Measurements from ENCODE around the gene RBM18.

RBM18 gene

GRCh38 chr9:122221183-122221811 is 43.3 kb downstream of the RBM18 start:
- Histone ChIP-seq H3K27ac (ENCODE audit: low read depth, low read length) (no peak overlapping the region), H3K79me2 (ENCODE audit: control insufficient read depth, insufficient read depth, low read length, unreplicated experiment) (no peaks in the 10 kb centered on the region), H3K36me3 (ENCODE audit: insufficient read depth, low read length) (no peaks in the 10 kb centered on the region), H3K4me1 (ENCODE audit: control insufficient read depth, insufficient read depth, low read length, unreplicated experiment) (peaks cover 14% of the 10 kb centered on the region), H2AFZ (ENCODE audit: low read length, unreplicated experiment) (no peak overlapping the region), H3K4me3 (ENCODE audit: low read depth, low read length) (no peak overlapping the region), H3K27me3 (ENCODE audit: insufficient read depth, low read length) (peaks cover 47% of the 10 kb centered on the region)

DNA sequence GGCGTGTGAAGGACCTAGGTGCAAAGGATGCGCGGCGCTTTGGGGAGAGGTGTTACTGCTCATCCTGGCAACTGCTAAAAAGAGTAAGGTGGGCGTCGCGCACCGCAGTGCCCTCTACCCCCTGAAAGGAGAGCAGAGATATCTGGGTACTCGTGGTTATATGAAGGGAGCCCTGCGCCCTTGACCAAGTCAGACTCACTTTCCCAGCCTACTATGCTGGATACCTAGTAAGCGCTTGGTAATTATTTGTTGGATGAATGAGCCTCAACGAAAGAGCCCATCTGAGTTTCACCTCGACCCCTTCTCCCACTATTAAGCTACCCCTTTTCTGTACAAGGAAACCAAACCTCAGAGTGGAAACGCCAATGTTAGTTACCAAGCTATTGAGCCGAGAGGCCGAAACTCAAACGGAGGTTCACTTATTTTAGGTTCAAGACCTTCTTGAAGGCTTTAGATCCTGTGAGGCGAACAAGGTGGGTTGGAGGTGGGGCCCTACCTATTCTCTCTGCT is 43.9 kb downstream of the RBM18 start:
- Histone ChIP-seq H3K27me3 (ENCODE audit: insufficient read depth, low read length) (peaks cover 47% of the 10 kb centered on the region), H3K36me3 (ENCODE audit: insufficient read depth, low read length) (no peaks in the 10 kb centered on the region), H2AFZ (ENCODE audit: low read length, unreplicated experiment) (no peak overlapping the region), H3K27ac (ENCODE audit: low read depth, low read length) (no peak overlapping the region), H3K4me1 (ENCODE audit: control insufficient read depth, insufficient read depth, low read length, unreplicated experiment) (peaks cover 14% of the 10 kb centered on the region), H3K4me3 (ENCODE audit: low read depth, low read length) (no peak overlapping the region), H3K79me2 (ENCODE audit: control insufficient read depth, insufficient read depth, low read length, unreplicated experiment) (no peaks in the 10 kb centered on the region)

- Histone ChIP-seq H3K4me3 (ENCODE audit: low read depth, low read length) (peak overlapping the region; percentile 70), H3K79me2 (ENCODE audit: control insufficient read depth, insufficient read depth, low read length, unreplicated experiment) (no peaks in the 10 kb centered on the region), H3K4me1 (ENCODE audit: control insufficient read depth, insufficient read depth, low read length, unreplicated experiment) (peaks cover 14% of the 10 kb centered on the region), H2AFZ (ENCODE audit: low read length, unreplicated experiment) (peak overlapping the region; percentile 40), H3K27me3 (ENCODE audit: insufficient read depth, low read length) (peaks cover 52% of the 10 kb centered on the region), H3K36me3 (ENCODE audit: insufficient read depth, low read length) (no peaks in the 10 kb centered on the region), H3K27ac (ENCODE audit: low read depth, low read length) (no peak overlapping the region)
Observed at GRCh38 chr9:122219856-122220672, 44.6 kb downstream of the RBM18 start.

- H3K27me3 ChIP-seq (ENCODE audit: insufficient read depth, low read length): peaks cover 61% of the 10 kb centered on the region
Observed at GRCh38 chr9:122218935-122219855, 45.4 kb downstream of the RBM18 start.

DNA sequence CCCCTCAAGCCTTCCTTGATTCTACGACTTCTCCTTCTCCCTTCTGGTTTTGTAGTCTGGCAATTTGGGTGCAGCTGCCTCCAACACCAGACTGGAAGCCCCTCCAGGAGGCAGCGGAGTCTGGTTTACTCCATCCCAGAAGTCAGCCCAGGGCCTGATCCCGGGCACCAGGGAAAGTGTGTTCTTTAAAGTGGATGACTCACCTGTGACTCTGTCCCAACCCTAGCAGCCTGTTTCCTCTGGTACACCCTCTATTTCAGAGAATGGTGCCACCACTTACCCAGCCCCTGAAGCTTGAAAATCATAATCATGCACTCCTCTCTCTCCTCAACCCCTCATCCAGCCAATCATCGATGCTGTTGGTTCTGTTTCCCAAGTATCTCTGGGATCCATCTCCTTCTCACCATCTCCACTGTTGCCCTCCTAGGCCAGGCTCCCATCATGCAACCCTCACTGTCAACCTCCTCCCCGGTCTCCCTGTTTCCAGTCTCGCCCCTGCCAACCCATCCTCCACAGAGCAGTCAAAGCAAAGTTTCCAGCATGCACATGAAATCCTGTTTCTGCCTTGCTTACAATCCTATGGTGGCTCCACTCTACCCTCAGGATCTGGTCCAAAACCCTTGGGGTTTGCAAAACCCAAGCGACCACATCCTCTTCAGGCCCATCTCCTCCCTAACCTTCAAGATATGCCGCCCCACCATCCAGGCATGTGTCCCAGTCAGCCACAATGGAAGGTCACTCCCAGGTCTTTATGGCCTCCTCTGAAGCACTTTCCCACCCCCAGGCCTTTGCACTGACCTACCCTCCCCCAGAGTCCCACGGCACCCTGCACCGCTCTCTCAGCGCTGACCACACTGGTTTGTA is 46.3 kb downstream of the RBM18 start:
- Histone ChIP-seq H3K79me2 (ENCODE audit: control insufficient read depth, insufficient read depth, low read length, unreplicated experiment) (no peaks in the 10 kb centered on the region), H3K4me3 (ENCODE audit: low read depth, low read length) (no peak overlapping the region), H3K36me3 (ENCODE audit: insufficient read depth, low read length) (no peaks in the 10 kb centered on the region), H3K27me3 (ENCODE audit: insufficient read depth, low read length) (peaks cover 65% of the 10 kb centered on the region), H3K4me1 (ENCODE audit: control insufficient read depth, insufficient read depth, low read length, unreplicated experiment) (peaks cover 19% of the 10 kb centered on the region), H2AFZ (ENCODE audit: low read length, unreplicated experiment) (no peak overlapping the region), H3K27ac (ENCODE audit: low read depth, low read length) (no peak overlapping the region)

More at GRCh38 chr9:122218935-122219855, 45.4 kb downstream of the RBM18 start:
- H2AFZ ChIP-seq (ENCODE audit: low read length, unreplicated experiment): peak overlapping the region; percentile 40
- peaks cover 18% of the 10 kb centered on the region for H3K4me1 ChIP-seq (ENCODE audit: control insufficient read depth, insufficient read depth, low read length, unreplicated experiment)
- H3K36me3 ChIP-seq (ENCODE audit: insufficient read depth, low read length): no peaks in the 10 kb centered on the region
- peak overlapping the region; percentile 70 for H3K4me3 ChIP-seq (ENCODE audit: low read depth, low read length)
- no peaks in the 10 kb centered on the region for H3K79me2 ChIP-seq (ENCODE audit: control insufficient read depth, insufficient read depth, low read length, unreplicated experiment)
- H3K27ac ChIP-seq (ENCODE audit: low read depth, low read length): no peak overlapping the region

DNA sequence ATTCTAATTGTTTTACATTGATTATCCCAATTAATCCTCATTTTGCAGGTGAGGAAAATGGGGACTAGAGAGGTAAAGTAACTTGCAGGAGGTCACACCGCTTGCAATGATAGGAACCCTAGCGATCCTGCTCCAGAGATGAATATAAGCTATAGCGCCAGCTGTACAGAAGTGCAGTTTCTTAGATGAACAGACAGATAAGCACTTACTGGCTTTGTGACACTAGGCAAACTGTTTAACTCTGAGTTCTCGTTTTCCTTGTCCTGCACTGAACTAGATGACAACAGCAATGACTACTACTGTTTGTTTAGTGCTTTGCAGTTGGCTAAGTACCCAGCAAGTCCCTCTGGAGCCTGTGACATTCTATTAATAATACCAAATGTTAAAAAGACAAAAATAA is 47.0 kb downstream of the RBM18 start:
- H3K4me1 ChIP-seq (ENCODE audit: control insufficient read depth, insufficient read depth, low read length, unreplicated experiment): peaks cover 19% of the 10 kb centered on the region
- H3K79me2 ChIP-seq (ENCODE audit: control insufficient read depth, insufficient read depth, low read length, unreplicated experiment): no peaks in the 10 kb centered on the region
- H2AFZ ChIP-seq (ENCODE audit: low read length, unreplicated experiment): no peak overlapping the region
- no peak overlapping the region for H3K27ac ChIP-seq (ENCODE audit: low read depth, low read length)
- no peaks in the 10 kb centered on the region for H3K36me3 ChIP-seq (ENCODE audit: insufficient read depth, low read length)
- H3K27me3 ChIP-seq (ENCODE audit: insufficient read depth, low read length): peaks cover 68% of the 10 kb centered on the region
- H3K4me3 ChIP-seq (ENCODE audit: low read depth, low read length): no peak overlapping the region

- Histone ChIP-seq H3K4me3 (ENCODE audit: low read depth, low read length) (no peak overlapping the region), H3K27me3 (ENCODE audit: insufficient read depth, low read length) (peaks cover 72% of the 10 kb centered on the region), H3K36me3 (ENCODE audit: insufficient read depth, low read length) (no peaks in the 10 kb centered on the region), H2AFZ (ENCODE audit: low read length, unreplicated experiment) (no peak overlapping the region), H3K27ac (ENCODE audit: low read depth, low read length) (no peak overlapping the region), H3K79me2 (ENCODE audit: control insufficient read depth, insufficient read depth, low read length, unreplicated experiment) (no peaks in the 10 kb centered on the region), H3K4me1 (ENCODE audit: control insufficient read depth, insufficient read depth, low read length, unreplicated experiment) (peaks cover 19% of the 10 kb centered on the region)
Observed at GRCh38 chr9:122216798-122217418, 47.7 kb downstream of the RBM18 start.

DNA sequence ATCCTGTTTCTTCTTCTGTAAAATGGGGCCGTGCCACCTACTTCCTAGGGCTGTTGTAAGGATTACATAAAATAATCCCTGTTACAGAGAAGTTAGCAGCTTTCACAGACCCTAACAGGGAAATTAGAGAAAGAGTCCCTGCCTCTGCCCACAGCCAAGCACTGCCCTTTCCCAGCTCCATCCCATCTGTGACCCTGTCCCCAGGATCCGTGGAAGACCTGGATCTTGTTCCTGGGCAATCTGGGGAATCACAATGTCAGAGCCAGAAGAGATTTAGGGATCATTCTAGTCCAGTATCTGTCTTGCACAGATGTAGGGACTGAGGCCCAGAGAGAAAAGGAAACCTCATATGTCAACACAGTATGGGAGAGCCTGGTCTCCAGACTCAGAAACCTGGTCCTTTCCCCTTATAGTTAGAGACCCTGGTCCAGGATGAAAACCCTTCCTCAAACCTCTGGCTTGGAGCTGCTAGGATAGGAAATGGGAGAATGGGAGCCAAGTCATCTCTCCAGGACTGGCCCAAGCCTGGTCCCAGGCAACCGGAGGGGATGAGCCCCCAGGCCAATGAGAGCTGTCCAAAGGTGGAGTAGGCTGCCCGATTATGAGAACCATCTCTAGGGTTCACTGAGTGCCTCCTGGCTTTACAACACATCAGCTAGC is 48.4 kb downstream of the RBM18 start:
- Histone ChIP-seq H3K79me2 (ENCODE audit: control insufficient read depth, insufficient read depth, low read length, unreplicated experiment) (no peaks in the 10 kb centered on the region), H2AFZ (ENCODE audit: low read length, unreplicated experiment) (no peak overlapping the region), H3K27me3 (ENCODE audit: insufficient read depth, low read length) (peaks cover 71% of the 10 kb centered on the region), H3K36me3 (ENCODE audit: insufficient read depth, low read length) (no peaks in the 10 kb centered on the region), H3K27ac (ENCODE audit: low read depth, low read length) (no peak overlapping the region), H3K4me1 (ENCODE audit: control insufficient read depth, insufficient read depth, low read length, unreplicated experiment) (peaks cover 19% of the 10 kb centered on the region), H3K4me3 (ENCODE audit: low read depth, low read length) (no peak overlapping the region)

DNA sequence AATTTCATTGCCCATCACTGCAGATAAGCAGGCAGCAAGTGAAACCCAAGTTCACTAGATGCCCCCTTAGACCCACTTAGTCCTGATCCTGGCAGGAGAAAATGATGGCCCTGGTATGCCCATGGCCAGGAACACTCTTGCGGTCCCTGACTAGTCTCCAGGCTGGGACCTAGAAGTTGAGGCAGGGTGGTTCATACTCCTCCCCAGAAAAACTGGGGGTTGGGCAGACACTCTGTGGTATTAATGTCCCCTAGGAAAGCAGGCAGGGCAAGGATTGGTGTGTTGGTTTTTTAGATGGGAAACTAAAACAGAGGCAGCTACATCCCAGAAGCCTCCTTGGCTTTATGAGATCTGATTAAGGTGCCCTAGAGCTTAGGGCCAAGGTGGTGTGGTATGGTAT is 49.0 kb downstream of the RBM18 start:
- no peak overlapping the region for H3K27ac ChIP-seq (ENCODE audit: low read depth, low read length)
- H3K36me3 ChIP-seq (ENCODE audit: insufficient read depth, low read length): no peaks in the 10 kb centered on the region
- H3K27me3 ChIP-seq (ENCODE audit: insufficient read depth, low read length): peaks cover 67% of the 10 kb centered on the region
- no peak overlapping the region for H2AFZ ChIP-seq (ENCODE audit: low read length, unreplicated experiment)
- H3K4me1 ChIP-seq (ENCODE audit: control insufficient read depth, insufficient read depth, low read length, unreplicated experiment): peaks cover 19% of the 10 kb centered on the region
- no peaks in the 10 kb centered on the region for H3K79me2 ChIP-seq (ENCODE audit: control insufficient read depth, insufficient read depth, low read length, unreplicated experiment)
- H3K4me3 ChIP-seq (ENCODE audit: low read depth, low read length): no peak overlapping the region

All from ACC112 (cell line).